ENCODE measurements around the gene LPAR4.
"Not testable (repeated sequence)": the region's sequence is repeated elsewhere in the genome, so short reads cannot be mapped to it uniquely, and the experiment has no call there.

LPAR4 gene

GRCh38 chrX:78796916-78797315 lies 49.4 kb downstream of the LPAR4 start:
- Mint-ChIP-seq H3K9me3 (peaks cover 4% of the 10 kb centered on the region), H3K27ac (no peak overlapping the region), H3K36me3 (ENCODE audit: low read depth) (no peaks in the 10 kb centered on the region), H3K4me3 (no peak overlapping the region), H3K27me3 (peaks cover 11% of the 10 kb centered on the region), H3K4me1 (ENCODE audit: low read depth) (peaks cover 12% of the 10 kb centered on the region)
- DNase-seq, result no peak

GRCh38 chrX:78800114-78800513 lies 52.6 kb downstream of the LPAR4 start:
- no peak overlapping the region for H3K4me3 Mint-ChIP-seq
- H3K9me3 Mint-ChIP-seq, result peaks cover 4% of the 10 kb centered on the region
- H3K27me3 Mint-ChIP-seq, result peaks cover 12% of the 10 kb centered on the region
- no peak overlapping the region for H3K27ac Mint-ChIP-seq
- DNase-seq, result no peak
- peaks cover 12% of the 10 kb centered on the region for H3K4me1 Mint-ChIP-seq (ENCODE audit: low read depth)
- no peaks in the 10 kb centered on the region for H3K36me3 Mint-ChIP-seq (ENCODE audit: low read depth)

- H3K27ac Mint-ChIP-seq, result no peak overlapping the region
- H3K9me3 Mint-ChIP-seq, result peaks cover 4% of the 10 kb centered on the region
Measured at GRCh38 chrX:78800694-78801093, 53.2 kb downstream of the LPAR4 start.

GRCh38 chrX:78801522-78801921 lies 54.0 kb downstream of the LPAR4 start:
- no peaks in the 10 kb centered on the region for H3K36me3 Mint-ChIP-seq (ENCODE audit: low read depth)
- H3K4me3 Mint-ChIP-seq, result no peak overlapping the region
- H3K27me3 Mint-ChIP-seq, result peaks cover 20% of the 10 kb centered on the region
- DNase-seq, result no peak
- no peak overlapping the region for H3K27ac Mint-ChIP-seq
- peaks cover 12% of the 10 kb centered on the region for H3K4me1 Mint-ChIP-seq (ENCODE audit: low read depth)
- H3K9me3 Mint-ChIP-seq, result peaks cover 4% of the 10 kb centered on the region

More at GRCh38 chrX:78800694-78801093, 53.2 kb downstream of the LPAR4 start:
- no peak for DNase-seq
- H3K27me3 Mint-ChIP-seq, result peaks cover 13% of the 10 kb centered on the region
- H3K36me3 Mint-ChIP-seq (ENCODE audit: low read depth), result no peaks in the 10 kb centered on the region
- no peak overlapping the region for H3K4me3 Mint-ChIP-seq
- peaks cover 12% of the 10 kb centered on the region for H3K4me1 Mint-ChIP-seq (ENCODE audit: low read depth)

- not testable (repeated sequence) for H3K4me3 Mint-ChIP-seq; H3K9me3 Mint-ChIP-seq; H3K27ac Mint-ChIP-seq; DNase-seq; H3K36me3 Mint-ChIP-seq (ENCODE audit: low read depth)
- peaks cover 25% of the 10 kb centered on the region for H3K27me3 Mint-ChIP-seq
- peaks cover 12% of the 10 kb centered on the region for H3K4me1 Mint-ChIP-seq (ENCODE audit: low read depth)
Measured at GRCh38 chrX:78802526-78802925, 55.0 kb downstream of the LPAR4 start.

All from activated T-cell treated with anti-CD3 and anti-CD28 coated beads, Interleukin-2, amount 50 U/mL, for 24 hours (primary cell).